Activated CD4-positive, alpha-beta T cell treated with anti-CD3 and anti-CD28 coated beads for 1 hour (primary cell): ENCODE measurements around the gene TYMP.
"Not testable (repeated sequence)": the region's sequence is repeated elsewhere in the genome, so short reads cannot be mapped to it uniquely, and the experiment has no call there.

ENCODE experiments used
- DNase-seq: peaks from one replicate; pipeline ENCODE4 v3.0.0-alpha.2; 2020

TYMP gene

GRCh38 chr22:50537765-50538164 lies 8.0 kb upstream of the TYMP start:
- DNase-seq, result no peak

GRCh38 chr22:50536226-50536625 lies 6.4 kb upstream of the TYMP start:
- no peak for DNase-seq

- DNase-seq, result no peak
Measured at GRCh38 chr22:50535113-50535512, 5.3 kb upstream of the TYMP start.

- DNase-seq, result not testable (repeated sequence)
Measured at GRCh38 chr22:50533856-50534711, 4.3 kb upstream of the TYMP start.

GRCh38 chr22:50532824-50533796 lies 3.3 kb upstream of the TYMP start:
- DNase-seq, result no peak

- no peak for DNase-seq
Measured at GRCh38 chr22:50531962-50532674, 2.3 kb upstream of the TYMP start.

- peak; percentile 72 for DNase-seq
Measured at GRCh38 chr22:50531546-50531961, 1.7 kb upstream of the TYMP start.

- DNase-seq, result peak; percentile 81
Measured at GRCh38 chr22:50530877-50531545, 1.2 kb upstream of the TYMP start.

- no peak for DNase-seq
Measured at GRCh38 chr22:50530580-50530876, 716 bp upstream of the TYMP start.

- no peak for DNase-seq
Measured at GRCh38 chr22:50529416-50529896, 356 bp downstream of the TYMP start.

GRCh38 chr22:50528682-50529415 lies 963 bp downstream of the TYMP start:
- no peak for DNase-seq

GRCh38 chr22:50527921-50528681 lies 1.7 kb downstream of the TYMP start:
- no peak for DNase-seq

GRCh38 chr22:50526834-50527801 lies 2.7 kb downstream of the TYMP start:
- DNase-seq, result no peak

- peak; percentile 75 for DNase-seq
Measured at GRCh38 chr22:50526108-50526833, 3.5 kb downstream of the TYMP start.

GRCh38 chr22:50525858-50526107 lies 4.0 kb downstream of the TYMP start:
- no peak for DNase-seq

- peak; percentile 98 for DNase-seq
Measured at GRCh38 chr22:50525104-50525857, 4.5 kb downstream of the TYMP start, which contains the start of gene SCO2. SCO2 (minus strand) TSS chr22:50525598; CDS start chr22:50524411, 1,187 bp downstream.

GRCh38 chr22:50524676-50525103 lies 5.1 kb downstream of the TYMP start:
- no peak for DNase-seq
